ENCODE data around the gene CALML6.

The CALML6 gene

DNA sequence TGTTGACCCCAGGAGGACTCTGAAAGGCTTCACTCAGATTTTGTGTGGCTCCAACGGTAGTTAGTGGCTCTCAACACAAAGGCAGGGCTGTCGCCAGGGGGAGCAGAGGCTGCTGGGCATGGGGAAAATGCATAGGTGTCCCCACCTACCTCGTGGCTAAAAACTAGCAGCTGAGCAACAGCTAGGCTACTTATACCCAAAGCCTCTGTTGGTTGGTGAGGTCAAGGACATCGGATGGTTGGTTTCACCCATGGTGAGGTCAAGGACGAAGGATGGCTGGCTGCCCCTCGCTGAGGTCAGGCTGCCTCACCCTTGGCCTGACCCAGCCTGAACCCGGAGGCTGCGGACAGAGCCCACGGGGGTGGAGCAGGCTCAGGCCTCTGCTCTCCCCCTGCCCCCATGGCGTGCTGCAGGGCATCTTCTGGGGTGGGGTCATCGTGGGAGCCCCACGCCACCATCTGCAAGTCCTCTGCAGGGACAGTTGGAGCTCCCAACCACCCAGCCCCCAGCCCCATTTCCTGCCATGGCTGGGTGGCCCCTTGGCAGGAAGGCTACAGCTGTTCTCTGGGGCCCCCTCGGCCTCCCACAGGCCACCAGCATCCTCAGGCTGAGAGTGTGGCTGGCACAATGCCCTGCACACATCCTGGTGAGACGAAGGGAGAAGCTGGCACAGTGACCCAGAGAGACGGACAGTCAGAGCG is 15.6 kb upstream of the CALML6 start:
- no peaks in the 10 kb centered on the region for H3K27me3 Mint-ChIP-seq
- no peak overlapping the region for H3K27ac Mint-ChIP-seq
- no peaks in the 10 kb centered on the region for H3K36me3 Mint-ChIP-seq
- H3K4me1 Mint-ChIP-seq: peaks cover 28% of the 10 kb centered on the region
- peak; percentile 25 for ATAC-seq
- H3K9me3 Mint-ChIP-seq: no peaks in the 10 kb centered on the region
- no peak overlapping the region for H3K4me3 Mint-ChIP-seq

DNA sequence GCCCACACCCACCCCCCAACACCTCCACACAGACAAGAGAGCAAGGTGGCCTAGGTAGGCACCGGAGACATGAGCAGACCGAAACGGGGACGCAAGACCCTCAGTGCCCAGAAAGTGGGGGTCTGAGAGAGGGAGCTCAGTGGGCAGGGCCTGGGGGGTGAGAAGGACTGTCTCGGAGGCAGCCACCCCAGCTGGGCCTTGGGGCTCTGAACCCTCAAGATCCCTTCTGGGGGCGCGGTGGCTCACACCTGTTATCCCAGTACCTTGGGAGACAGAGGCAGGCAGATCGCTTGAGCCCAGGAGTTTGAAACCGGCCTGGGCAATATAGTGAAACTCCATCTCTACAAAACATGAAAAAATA is 15.1 kb upstream of the CALML6 start:
- Mint-ChIP-seq H3K9me3 (no peaks in the 10 kb centered on the region), H3K4me3 (no peak overlapping the region), H3K4me1 (peaks cover 23% of the 10 kb centered on the region), H3K27ac (no peak overlapping the region), H3K36me3 (no peaks in the 10 kb centered on the region), H3K27me3 (no peaks in the 10 kb centered on the region)
- no peak for ATAC-seq

DNA sequence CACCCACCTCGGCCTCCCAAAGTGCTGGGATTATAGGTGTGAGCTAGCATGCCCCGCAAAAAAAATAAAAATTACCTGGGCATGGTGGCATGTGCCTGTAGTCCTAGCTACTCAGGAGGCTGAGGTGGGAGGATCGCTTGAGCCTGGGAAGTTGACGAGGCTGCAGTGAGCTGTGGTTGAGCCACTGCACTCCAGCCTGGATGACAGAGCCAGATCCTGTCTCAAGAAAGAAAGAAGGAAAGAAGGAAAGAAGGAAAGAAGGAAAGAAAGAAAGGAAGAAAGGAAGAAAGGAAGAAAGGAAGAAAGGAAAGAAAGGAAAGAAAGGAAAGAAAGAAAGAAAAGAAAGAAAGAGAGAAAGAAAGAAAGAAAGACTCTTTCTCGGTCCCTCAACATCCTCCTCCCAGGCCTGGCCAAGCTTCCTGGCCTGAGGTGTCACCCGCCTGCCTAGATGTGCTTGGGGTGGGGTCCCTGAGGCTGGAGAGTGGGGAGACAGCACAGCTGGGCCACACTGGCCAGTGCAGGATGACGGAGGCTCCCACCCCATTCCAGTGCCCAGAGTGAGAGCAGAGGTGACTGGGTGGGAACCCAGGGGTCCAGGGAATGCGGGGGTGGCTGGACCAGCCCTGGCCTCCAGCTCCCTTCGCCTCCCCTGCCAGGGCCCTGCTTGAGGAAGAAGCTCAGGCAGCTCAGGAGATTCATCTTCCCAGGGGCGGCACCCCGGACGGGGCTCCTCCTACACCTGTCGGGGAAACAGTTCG is 14.0 kb upstream of the CALML6 start:
- Mint-ChIP-seq H3K4me3 (no peak overlapping the region), H3K4me1 (peaks cover 14% of the 10 kb centered on the region), H3K36me3 (no peaks in the 10 kb centered on the region), H3K9me3 (no peaks in the 10 kb centered on the region), H3K27me3 (no peaks in the 10 kb centered on the region), H3K27ac (no peak overlapping the region)
- no peak for ATAC-seq

DNA sequence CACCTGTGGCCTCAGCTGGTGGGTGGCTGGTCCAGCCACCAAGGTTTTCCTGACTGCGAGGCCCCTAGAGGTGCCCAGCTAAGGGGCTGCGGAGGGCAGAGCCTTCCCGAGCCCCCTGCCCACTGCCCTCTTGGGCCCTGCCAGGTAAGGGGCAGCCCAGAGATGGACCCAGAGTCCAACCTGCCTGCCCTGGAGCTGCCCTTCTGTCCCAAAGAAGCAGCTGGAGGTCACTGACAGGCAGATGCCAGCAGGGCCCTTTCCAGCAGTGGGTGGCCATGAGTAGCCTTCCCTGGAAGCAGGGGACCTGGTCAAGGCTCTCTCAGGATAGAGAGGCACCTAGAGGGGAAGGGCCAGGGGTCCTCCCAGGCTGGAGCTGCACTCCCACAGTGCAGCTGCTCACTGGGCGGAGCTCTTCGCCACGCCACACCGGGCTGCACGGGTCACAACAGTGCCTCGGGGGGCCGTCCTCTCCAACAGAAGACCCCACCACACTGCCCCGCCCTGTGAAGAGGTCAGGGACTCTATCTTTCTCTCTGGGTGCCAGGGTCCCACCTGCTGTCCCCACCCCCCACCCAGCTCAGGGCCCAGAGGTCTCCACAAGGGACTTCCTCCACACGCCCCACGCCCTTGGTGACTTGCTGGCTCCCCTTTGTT is 13.3 kb upstream of the CALML6 start:
- ATAC-seq: no peak

GRCh38 chr1:1903224-1903623 is 11.8 kb upstream of the CALML6 start:
- H3K27ac Mint-ChIP-seq: no peak overlapping the region
- H3K4me3 Mint-ChIP-seq: no peak overlapping the region
- H3K4me1 Mint-ChIP-seq: peaks cover 8% of the 10 kb centered on the region
- H3K9me3 Mint-ChIP-seq: no peaks in the 10 kb centered on the region
- H3K27me3 Mint-ChIP-seq: no peaks in the 10 kb centered on the region
- no peaks in the 10 kb centered on the region for H3K36me3 Mint-ChIP-seq
- ATAC-seq: no peak

More for the DNA sequence above, 13.3 kb upstream of the CALML6 start:
- H3K27ac Mint-ChIP-seq: no peak overlapping the region
- peaks cover 15% of the 10 kb centered on the region for H3K4me1 Mint-ChIP-seq
- H3K9me3 Mint-ChIP-seq: no peaks in the 10 kb centered on the region
- no peak overlapping the region for H3K4me3 Mint-ChIP-seq
- no peaks in the 10 kb centered on the region for H3K36me3 Mint-ChIP-seq
- H3K27me3 Mint-ChIP-seq: no peaks in the 10 kb centered on the region

GRCh38 chr1:1906185-1907097 is 8.6 kb upstream of the CALML6 start:
- no peaks in the 10 kb centered on the region for H3K9me3 Mint-ChIP-seq
- peak overlapping the region; percentile 18 for H3K4me3 Mint-ChIP-seq
- peak; percentile 42 for ATAC-seq
- no peaks in the 10 kb centered on the region for H3K36me3 Mint-ChIP-seq
- peaks cover 3% of the 10 kb centered on the region for H3K27me3 Mint-ChIP-seq
- peaks cover 19% of the 10 kb centered on the region for H3K4me1 Mint-ChIP-seq
- peak overlapping the region; percentile 70 for H3K27ac Mint-ChIP-seq

DNA sequence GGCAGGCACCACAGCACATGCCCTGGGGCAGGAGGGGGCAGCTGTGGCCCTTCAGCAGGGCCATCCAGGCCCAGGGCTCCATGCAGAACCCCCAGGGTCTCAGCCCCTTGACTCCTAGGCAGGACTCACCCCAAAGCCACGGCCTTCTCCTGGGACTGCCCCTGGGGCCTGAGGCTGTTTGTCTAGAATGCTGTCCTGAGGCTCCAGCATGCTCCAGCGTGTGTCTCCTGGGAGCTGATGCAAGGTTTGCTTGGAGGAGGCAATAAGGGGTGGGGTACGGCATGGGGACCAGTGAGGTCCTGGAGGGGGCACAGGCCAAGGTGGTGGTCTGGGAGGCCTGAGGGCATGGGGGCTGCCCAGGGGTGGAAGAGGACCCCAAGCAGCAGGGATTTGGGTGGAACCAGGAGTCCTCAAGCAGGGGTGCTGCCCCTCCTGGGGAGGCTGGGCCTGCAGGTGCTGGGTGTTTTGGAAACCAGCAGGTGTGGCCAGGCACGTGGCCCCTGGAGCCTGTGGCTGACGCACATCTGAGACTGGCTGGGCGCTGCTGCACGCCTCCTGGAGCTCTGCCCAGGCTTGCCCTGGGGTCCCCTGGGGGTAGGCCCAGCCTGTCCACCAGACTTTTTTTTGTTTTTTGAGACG is 7.8 kb upstream of the CALML6 start:
- peak overlapping the region; percentile 70 for H3K27ac Mint-ChIP-seq
- peaks cover 19% of the 10 kb centered on the region for H3K4me1 Mint-ChIP-seq
- ATAC-seq: peak; percentile 6
- H3K36me3 Mint-ChIP-seq: no peaks in the 10 kb centered on the region
- peaks cover 8% of the 10 kb centered on the region for H3K27me3 Mint-ChIP-seq
- H3K4me3 Mint-ChIP-seq: peak overlapping the region; percentile 74
- no peaks in the 10 kb centered on the region for H3K9me3 Mint-ChIP-seq

- Mint-ChIP-seq H3K27me3 (peaks cover 12% of the 10 kb centered on the region), H3K27ac (peak overlapping the region; percentile 70), H3K36me3 (no peaks in the 10 kb centered on the region), H3K4me3 (peak overlapping the region; percentile 74), H3K4me1 (peaks cover 19% of the 10 kb centered on the region), H3K9me3 (no peaks in the 10 kb centered on the region)
- peak; percentile 5 for ATAC-seq
Observed at GRCh38 chr1:1908506-1908791, 6.6 kb upstream of the CALML6 start.

DNA sequence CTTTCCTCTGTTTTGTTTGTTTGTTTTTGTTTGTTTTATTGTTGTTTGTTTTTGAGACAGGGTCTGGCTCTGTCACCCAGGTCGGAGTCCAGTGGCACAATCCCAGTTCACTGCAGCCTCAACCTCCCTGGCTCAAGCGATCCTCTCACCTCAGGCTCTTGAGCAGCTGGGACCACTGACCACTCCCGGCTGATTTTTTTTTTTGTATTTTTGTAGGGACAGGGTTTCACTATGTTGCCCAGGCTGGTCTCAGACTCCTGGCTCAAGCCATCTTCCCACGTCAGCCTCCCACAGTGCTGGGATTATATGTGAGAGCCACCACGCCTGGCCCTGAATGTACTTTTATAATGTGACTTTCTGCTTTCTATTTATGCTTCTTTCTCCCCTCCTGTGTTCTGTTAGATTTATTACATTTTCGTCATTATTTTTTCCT is 5.0 kb upstream of the CALML6 start:
- Mint-ChIP-seq H3K36me3 (no peaks in the 10 kb centered on the region), H3K27ac (peak overlapping the region; percentile 70), H3K4me1 (peaks cover 19% of the 10 kb centered on the region), H3K4me3 (peak overlapping the region; percentile 73), H3K27me3 (peaks cover 28% of the 10 kb centered on the region), H3K9me3 (no peaks in the 10 kb centered on the region)
- ATAC-seq: no peak

GRCh38 chr1:1910651-1911331 is 4.3 kb upstream of the CALML6 start:
- Mint-ChIP-seq H3K4me1 (peaks cover 19% of the 10 kb centered on the region), H3K27me3 (peaks cover 29% of the 10 kb centered on the region), H3K27ac (peak overlapping the region; percentile 70), H3K36me3 (no peaks in the 10 kb centered on the region), H3K4me3 (peak overlapping the region; percentile 73), H3K9me3 (no peaks in the 10 kb centered on the region)
- ATAC-seq: no peak

- ATAC-seq: no peak
- Mint-ChIP-seq H3K27ac (no peak overlapping the region), H3K4me3 (peak overlapping the region; percentile 35), H3K36me3 (no peaks in the 10 kb centered on the region), H3K4me1 (peaks cover 12% of the 10 kb centered on the region), H3K9me3 (no peaks in the 10 kb centered on the region), H3K27me3 (peaks cover 36% of the 10 kb centered on the region)
Observed at GRCh38 chr1:1911350-1912041, 3.6 kb upstream of the CALML6 start.

- no peak for ATAC-seq
- no peaks in the 10 kb centered on the region for H3K36me3 Mint-ChIP-seq
- no peaks in the 10 kb centered on the region for H3K9me3 Mint-ChIP-seq
- H3K27me3 Mint-ChIP-seq: peaks cover 37% of the 10 kb centered on the region
- peaks cover 18% of the 10 kb centered on the region for H3K4me1 Mint-ChIP-seq
- H3K27ac Mint-ChIP-seq: no peak overlapping the region
- H3K4me3 Mint-ChIP-seq: no peak overlapping the region
Observed at GRCh38 chr1:1914101-1914970, 724 bp upstream of the CALML6 start.

All from stimulated activated memory B cell treated with anti-CD40 and anti-IgM and Interleukin-4, amounts not matched to agents 10 μg/mL and 1 μg/mL and 100 μg/mL, for 72 hours (primary cell).